ENCODE results near the gene TMTC3.

DNA sequence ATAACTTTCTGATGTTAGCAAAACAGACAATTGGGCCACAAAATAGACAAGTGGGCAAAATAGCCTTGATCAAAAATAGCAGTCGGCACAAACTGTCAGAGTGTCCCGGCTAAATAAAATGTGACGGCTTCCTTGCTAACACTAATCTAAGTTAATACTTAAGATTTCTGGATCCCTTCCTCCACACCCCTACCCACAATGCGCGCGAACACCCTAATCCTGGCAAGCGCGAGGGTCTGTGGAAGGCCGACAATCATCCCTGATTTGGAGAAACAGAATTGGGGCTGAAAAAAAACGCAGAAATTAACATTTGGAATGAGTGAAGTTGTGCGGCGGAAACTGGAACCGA, 708 bp upstream of the TMTC3 start:
- TF ChIP-seq EP300 (IDR thresholded peaks at IDR 0.05; ENCODE audit: borderline replicate concordance) (no peak), RAD21 (IDR thresholded peaks at IDR 0.05; ENCODE audit: low read depth) (no peak), EGR1 (IDR thresholded peaks at IDR 0.05) (no peak), CEBPB (IDR thresholded peaks at IDR 0.05) (no peak), TAF1 (IDR thresholded peaks at IDR 0.05; ENCODE audit: low read depth) (no peak), YY1 (IDR thresholded peaks at IDR 0.05; ENCODE audit: low read depth) (no peak), FOXM1 (IDR thresholded peaks at IDR 0.05; ENCODE audit: borderline replicate concordance, low read depth) (no peak), ZBTB7A (IDR thresholded peaks at IDR 0.05; ENCODE audit: low read depth) (no peak)
- TF ChIP-seq, protein P1, sequence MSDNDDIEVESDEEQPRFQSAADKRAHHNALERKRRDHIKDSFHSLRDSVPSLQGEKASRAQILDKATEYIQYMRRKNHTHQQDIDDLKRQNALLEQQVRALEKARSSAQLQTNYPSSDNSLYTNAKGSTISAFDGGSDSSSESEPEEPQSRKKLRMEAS (IDR thresholded peaks at IDR 0.05) = no peak
- TF ChIP-seq, protein P2, sequence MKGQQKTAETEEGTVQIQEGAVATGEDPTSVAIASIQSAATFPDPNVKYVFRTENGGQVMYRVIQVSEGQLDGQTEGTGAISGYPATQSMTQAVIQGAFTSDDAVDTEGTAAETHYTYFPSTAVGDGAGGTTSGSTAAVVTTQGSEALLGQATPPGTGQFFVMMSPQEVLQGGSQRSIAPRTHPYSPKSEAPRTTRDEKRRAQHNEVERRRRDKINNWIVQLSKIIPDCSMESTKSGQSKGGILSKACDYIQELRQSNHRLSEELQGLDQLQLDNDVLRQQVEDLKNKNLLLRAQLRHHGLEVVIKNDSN (IDR thresholded peaks at IDR 0.05) = no peak
- TF ChIP-seq, protein P3, sequence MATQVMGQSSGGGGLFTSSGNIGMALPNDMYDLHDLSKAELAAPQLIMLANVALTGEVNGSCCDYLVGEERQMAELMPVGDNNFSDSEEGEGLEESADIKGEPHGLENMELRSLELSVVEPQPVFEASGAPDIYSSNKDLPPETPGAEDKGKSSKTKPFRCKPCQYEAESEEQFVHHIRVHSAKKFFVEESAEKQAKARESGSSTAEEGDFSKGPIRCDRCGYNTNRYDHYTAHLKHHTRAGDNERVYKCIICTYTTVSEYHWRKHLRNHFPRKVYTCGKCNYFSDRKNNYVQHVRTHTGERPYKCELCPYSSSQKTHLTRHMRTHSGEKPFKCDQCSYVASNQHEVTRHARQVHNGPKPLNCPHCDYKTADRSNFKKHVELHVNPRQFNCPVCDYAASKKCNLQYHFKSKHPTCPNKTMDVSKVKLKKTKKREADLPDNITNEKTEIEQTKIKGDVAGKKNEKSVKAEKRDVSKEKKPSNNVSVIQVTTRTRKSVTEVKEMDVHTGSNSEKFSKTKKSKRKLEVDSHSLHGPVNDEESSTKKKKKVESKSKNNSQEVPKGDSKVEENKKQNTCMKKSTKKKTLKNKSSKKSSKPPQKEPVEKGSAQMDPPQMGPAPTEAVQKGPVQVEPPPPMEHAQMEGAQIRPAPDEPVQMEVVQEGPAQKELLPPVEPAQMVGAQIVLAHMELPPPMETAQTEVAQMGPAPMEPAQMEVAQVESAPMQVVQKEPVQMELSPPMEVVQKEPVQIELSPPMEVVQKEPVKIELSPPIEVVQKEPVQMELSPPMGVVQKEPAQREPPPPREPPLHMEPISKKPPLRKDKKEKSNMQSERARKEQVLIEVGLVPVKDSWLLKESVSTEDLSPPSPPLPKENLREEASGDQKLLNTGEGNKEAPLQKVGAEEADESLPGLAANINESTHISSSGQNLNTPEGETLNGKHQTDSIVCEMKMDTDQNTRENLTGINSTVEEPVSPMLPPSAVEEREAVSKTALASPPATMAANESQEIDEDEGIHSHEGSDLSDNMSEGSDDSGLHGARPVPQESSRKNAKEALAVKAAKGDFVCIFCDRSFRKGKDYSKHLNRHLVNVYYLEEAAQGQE (IDR thresholded peaks at IDR 0.05; ENCODE audit: low read depth) = no peak
